Stimulated activated CD4-positive, alpha-beta T cell treated with anti-CD3 and anti-CD28 coated beads, Interleukin-15, amount 100 ng/mL, for 24 hours (primary cell): ENCODE data around the gene KRTAP5-8.
"Not testable (repeated sequence)": the region's sequence is repeated elsewhere in the genome, so short reads cannot be mapped to it uniquely, and the experiment has no call there.

ENCODE experiments used
- DNase-seq: peaks from one replicate; pipeline ENCODE4 v3.0.0-alpha.2; 2020

KRTAP5-8 gene

GRCh38 chr11:71518506-71519471 lies 19.0 kb upstream of the KRTAP5-8 start:
- no peak for DNase-seq

GRCh38 chr11:71519546-71519945 lies 18.3 kb upstream of the KRTAP5-8 start:
- no peak for DNase-seq

- no peak for DNase-seq
These were observed 12.5 kb upstream of the KRTAP5-8 start for GRCh38 chr11:71525188-71525937.

DNA sequence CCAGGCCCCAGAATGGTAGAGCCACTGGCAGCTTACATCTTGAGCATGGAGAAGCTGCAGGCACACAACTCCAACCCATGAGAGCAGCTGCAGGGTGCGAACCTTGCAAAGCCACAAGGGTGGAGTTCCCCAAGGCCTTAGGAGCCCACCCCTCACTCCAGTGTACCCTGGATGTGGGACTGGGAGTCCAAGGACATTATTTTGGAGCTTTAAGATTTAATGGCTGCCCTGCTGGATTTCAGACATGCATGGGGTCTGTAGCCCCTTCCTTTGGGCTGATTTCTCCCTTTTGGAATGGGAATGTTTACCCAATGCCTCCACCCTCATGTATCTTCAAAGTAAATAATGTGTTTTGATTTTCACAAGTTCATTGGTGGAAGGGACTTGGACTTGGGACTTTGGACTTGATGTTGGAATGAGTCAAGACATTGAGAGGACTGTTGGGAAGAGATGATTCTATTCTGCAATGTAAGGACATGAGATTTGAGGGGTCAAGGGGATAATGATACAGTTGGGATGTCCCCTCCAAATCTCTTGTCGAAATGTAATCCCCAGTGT lies 11.8 kb upstream of the KRTAP5-8 start:
- no peak for DNase-seq

GRCh38 chr11:71526796-71527575 lies 10.8 kb upstream of the KRTAP5-8 start, which contains the start of gene KRTAP5-7:
Gene KRTAP5-7, plus strand, starts transcription at chr11:71527267. Its CDS starts 34 bp downstream, at chr11:71527301.
- not testable (repeated sequence) for DNase-seq

DNA sequence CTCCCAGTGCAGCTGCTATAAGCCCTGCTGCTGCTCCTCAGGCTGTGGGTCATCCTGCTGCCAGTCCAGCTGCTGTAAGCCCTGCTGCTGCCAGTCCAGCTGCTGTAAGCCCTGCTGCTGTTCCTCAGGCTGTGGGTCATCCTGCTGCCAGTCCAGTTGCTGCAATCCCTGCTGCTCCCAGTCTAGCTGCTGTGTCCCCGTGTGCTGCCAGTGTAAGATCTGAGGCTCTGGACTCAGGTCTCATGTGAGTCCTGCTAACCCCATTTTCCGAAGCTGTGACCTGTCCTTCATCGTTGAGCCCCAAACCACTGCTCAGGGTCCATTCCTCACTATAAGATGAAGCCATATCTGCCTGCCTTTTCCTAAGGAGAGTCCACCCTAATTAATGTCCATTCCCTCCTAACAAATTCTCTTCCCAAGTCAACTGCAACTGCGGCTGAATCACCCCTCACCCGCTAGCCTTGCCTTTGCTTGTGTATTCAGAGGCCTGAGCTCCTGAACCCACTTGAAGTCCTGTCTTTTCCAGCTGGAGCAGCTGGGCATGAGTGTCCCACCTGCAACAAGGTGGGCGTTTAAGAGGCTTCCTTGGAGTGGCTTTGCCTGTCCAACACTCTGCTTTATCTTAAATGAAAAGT lies 10.1 kb upstream of the KRTAP5-8 start:
- no peak for DNase-seq

DNA sequence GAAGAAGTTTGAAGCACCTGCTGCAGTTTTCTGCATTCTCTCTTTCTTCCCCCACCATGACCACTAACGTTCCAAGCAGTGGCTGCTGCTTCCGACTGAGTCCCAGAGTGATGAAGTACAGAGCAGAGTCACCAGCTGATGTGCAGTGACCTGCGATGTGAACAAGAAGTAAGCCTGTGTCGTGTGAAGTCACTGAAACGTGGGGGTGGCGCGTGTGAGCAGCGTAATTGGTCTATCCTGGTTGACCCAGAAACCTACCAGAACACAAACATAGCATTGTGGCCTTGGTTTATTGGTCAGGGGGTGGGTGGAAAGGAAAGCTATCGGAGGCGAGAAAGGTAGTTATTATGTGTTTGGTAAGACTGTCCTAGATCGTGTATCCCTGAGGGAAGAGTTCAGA lies 7.2 kb upstream of the KRTAP5-8 start:
- DNase-seq = no peak

GRCh38 chr11:71532036-71532610 lies 5.7 kb upstream of the KRTAP5-8 start:
- DNase-seq = no peak

DNA sequence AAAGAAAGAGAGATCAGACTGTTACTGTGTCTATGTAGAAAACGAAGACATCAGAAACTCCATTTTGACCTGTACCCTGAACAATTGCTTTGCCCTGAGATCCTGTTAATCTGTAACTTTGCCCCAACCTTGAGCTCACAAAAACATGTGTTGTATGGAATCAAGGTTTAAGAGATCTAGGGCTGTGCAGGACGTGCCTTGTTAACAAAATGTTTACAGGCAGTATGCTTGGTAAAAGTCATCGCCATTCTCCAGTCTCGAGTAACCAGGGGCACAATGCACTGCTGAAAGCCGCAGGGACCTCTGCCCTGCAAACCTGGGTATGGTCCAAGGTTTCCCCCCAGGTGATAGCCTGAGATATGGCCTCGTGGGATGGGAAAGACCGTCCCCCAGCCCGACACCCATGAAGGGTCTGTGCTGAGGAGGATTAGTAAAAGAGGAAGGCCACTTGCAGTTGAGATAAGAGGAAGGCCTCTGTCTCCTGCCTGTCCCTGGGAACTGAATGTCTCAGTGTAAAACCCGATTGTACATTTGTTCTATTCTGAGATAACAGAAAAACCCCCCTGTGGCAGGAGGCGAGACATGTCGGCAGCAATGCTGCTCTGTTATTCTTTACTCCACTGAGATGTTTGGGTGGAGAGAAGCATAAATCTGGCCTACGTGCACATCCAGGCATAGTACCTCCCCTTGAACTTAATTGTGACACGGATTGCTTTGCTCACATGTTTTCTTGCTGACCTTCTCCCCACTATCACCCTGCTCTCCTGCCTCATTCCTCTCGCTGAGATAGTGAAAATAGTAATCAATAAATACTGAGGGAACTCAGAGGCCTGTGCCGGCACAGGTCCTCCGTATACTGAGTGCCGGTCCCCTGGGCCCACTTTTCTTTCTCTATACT lies 2.9 kb upstream of the KRTAP5-8 start:
- not testable (repeated sequence) for DNase-seq

- no peak for DNase-seq
These were observed 2.0 kb upstream of the KRTAP5-8 start for GRCh38 chr11:71535825-71536224.

DNA sequence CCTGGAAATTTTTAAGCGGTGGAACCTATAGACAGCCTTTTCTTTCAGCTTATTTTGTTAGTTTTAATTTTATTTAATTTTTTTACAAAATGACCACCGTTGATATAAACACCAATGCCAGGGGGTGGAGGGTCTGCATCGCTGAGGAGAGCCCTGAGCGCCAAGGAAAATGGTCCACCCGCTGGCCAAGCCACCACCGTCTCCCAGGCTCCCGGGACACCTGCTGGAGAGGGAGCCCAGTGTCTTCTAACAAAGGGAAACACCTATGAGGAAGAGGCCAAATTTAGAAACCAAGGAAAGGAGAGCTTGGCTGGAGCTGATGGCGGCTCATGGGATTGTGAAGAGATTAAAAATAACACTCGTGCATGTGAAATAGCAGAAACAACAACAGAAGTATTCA lies 288 bp upstream of the KRTAP5-8 start:
- no peak for DNase-seq

GRCh38 chr11:71538666-71538990 lies 803 bp downstream of the KRTAP5-8 start:
- no peak for DNase-seq

GRCh38 chr11:71539017-71539416 lies 1.2 kb downstream of the KRTAP5-8 start:
- no peak for DNase-seq

- DNase-seq = not testable (repeated sequence)
These were observed 2.1 kb downstream of the KRTAP5-8 start for GRCh38 chr11:71539971-71540370.

- not testable (repeated sequence) for DNase-seq
These were observed 2.9 kb downstream of the KRTAP5-8 start for GRCh38 chr11:71540521-71541304.

DNA sequence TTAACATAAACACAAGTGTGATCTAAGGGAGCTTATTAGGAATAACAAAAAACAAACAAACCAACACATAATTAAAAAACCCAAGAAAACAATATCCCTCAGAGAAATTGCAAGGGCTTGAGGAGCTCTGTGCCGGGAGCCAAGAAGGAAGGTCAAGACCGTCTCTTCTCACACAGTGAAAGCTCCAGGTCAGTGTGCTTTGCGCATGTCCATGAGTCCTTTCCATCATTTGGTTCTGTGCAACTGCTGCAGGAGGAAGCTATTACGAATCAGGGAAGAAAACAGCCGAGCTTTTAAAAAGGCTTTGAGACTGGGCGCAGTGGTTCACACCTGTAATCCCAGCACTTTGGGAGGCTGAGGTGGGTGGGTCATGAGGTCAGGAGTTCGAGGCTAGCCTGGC lies 4.6 kb downstream of the KRTAP5-8 start:
- DNase-seq = no peak

DNA sequence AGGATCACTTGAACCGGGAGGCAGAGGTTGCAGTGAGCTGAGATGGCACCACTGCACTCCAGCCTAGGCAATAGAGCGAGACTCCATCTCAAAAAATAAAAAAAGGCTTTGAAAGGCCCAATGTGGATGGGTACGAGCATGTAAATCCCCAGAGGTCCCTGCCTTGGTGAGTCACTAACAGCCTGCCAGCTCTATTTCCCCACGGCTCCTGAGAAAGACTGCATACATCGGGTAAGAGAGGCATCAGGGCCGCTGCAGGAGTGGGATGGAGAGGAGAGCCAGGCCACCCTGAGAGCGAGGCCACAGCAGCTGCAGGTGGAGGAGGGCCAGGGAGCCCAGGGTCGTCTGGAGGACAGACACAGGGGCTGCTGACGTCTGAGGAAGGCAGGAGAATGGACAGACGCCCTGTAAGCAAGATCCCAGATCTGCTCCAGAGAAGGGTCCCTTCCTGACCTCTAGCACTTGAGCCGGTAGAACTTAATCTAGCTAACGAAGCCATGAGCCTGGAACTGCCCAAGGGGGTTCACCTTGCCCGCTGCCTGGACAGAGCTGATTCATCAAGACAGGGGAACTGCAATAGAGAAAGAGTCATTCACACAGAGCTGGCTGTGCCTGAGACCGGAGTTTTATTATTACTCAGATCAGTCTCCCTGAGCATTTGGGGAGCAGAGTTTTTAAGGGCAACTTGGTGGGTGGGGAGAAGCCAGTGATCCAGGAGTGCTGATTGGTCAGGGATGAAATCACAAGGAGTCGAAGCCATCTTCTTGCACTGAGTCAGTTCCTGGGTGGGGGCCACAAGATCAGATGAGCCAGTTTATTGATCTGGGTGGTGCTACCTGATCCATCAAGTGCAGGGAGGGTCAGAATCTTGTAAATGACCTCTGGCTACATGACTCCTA lies 5.3 kb downstream of the KRTAP5-8 start:
- peak; percentile 26 for DNase-seq

DNA sequence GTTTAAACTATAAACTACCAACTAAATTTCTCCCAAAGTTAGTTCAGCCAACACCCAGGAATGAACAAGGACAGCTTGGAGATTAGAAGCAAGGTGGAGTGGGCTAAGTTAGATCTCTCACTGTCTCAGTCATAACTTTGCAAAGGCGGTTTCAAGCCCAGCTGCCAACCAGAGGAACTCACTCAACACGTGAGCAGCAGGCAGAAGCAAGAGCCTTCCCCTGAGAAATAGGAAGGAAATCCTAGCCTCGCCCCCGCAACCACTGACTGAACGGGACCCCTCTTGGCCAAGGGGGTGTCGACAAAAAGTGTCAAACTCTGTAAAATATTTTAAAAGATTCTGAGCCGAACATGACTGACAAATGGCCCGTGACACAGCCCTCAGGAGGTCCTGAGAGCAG lies 6.0 kb downstream of the KRTAP5-8 start:
- peak; percentile 5 for DNase-seq
